Subcutaneous abdominal adipose tissue (tissue), 5 donors: ENCODE data around the gene UTP25.

Source experiments
- H3K27ac ChIP-seq: one replicate; pipeline ENCODE4 v1.7.0; 2013; ENCODE audit warnings: low read depth, mild to moderate bottlenecking, inconsistent platforms, low read length, moderate library complexity
- H3K27me3 ChIP-seq, 5 donors: one replicate each; pipeline ENCODE4 v1.7.0; 2013; ENCODE audit warnings: low read length in 5 of 5, inconsistent platforms in 1 of 5; ENCODE audit not compliant: control insufficient read depth in 5 of 5, insufficient read depth in 4 of 5
- H3K36me3 ChIP-seq, 5 donors: one replicate each; pipeline ENCODE4 v1.7.0; 2013; ENCODE audit warnings: low read length in 5 of 5; ENCODE audit not compliant: control insufficient read depth in 5 of 5, insufficient read depth in 5 of 5
- H3K4me1 ChIP-seq, 5 donors: one replicate each; pipeline ENCODE4 v1.7.0; 2013; ENCODE audit warnings: low read length in 5 of 5, mild to moderate bottlenecking in 3 of 5, moderate library complexity in 1 of 5; ENCODE audit not compliant: control insufficient read depth in 5 of 5, insufficient read depth in 5 of 5
- H3K4me3 ChIP-seq, 5 donors: one replicate each; pipeline ENCODE4 v1.7.0; 2013; ENCODE audit warnings: low read length in 5 of 5, low read depth in 1 of 5
- H3K9ac ChIP-seq, 5 donors: one replicate each; pipeline ENCODE4 v1.7.0; 2013; ENCODE audit warnings: low read length in 5 of 5, mild to moderate bottlenecking in 4 of 5, moderate library complexity in 3 of 5
- H3K9me3 ChIP-seq, 5 donors: one replicate each; pipeline ENCODE4 v1.7.0; 2013; ENCODE audit warnings: low read length in 5 of 5; ENCODE audit not compliant: control insufficient read depth in 5 of 5
- donor health status: healthy.
- donor health status: healthy.
- donor health status: healthy.
- donor health status: healthy.
- donor health status: healthy.

UTP25 gene

DNA sequence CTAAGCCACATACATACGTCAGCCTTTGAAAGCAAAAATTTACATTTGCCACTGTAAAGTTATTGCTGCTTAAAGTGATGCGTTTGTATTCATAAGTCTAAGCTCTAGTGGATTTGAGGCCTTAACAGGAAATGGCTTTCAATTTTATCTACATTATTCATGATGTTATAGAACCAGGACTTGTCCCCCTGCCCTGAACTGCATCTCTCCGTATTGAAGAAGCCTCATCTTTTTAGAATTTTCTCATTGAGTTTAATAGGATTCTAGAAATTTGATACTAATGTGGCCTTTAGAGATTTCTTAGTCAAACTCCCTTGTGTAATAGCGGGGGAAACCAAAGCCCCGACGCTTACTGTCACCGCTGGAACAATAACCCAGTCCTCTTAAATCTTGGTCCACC lies 9.9 kb downstream of the UTP25 start:
- Histone ChIP-seq H3K36me3 (peaks cover 76 to 97% (median 95%) of the 10 kb centered on the region in 5 donors), H3K9me3 (no peaks in the 10 kb centered on the region), H3K27ac (no peak overlapping the region), H3K27me3 (no peaks in the 10 kb centered on the region), H3K4me3 (no peak overlapping the region), H3K9ac (no peak overlapping the region), H3K4me1 (no peaks in the 10 kb centered on the region)

DNA sequence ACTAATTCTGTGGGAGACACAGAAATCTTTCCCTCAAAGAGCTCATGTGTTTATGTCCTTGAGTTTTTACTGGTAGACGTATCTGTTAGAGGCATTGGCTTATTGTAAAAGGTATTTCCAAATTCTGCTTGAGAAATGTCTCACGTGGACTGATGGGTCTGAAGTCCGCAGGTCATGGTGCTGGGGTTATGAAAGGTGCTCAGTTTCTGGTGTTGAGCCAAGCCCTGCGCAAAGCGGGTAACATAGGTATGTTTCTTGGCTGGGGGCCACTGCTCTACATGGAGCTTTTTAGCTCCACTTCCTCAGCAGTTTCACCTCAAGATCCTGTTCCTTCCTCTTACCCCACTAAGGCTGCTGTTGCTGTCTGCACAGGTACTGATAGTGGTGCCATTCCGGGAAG lies 10.8 kb downstream of the UTP25 start:
- H3K36me3 ChIP-seq = peaks cover 78 to 97% (median 95%) of the 10 kb centered on the region in 5 donors
- H3K27ac ChIP-seq = no peak overlapping the region
- H3K4me3 ChIP-seq = no peak overlapping the region

DNA sequence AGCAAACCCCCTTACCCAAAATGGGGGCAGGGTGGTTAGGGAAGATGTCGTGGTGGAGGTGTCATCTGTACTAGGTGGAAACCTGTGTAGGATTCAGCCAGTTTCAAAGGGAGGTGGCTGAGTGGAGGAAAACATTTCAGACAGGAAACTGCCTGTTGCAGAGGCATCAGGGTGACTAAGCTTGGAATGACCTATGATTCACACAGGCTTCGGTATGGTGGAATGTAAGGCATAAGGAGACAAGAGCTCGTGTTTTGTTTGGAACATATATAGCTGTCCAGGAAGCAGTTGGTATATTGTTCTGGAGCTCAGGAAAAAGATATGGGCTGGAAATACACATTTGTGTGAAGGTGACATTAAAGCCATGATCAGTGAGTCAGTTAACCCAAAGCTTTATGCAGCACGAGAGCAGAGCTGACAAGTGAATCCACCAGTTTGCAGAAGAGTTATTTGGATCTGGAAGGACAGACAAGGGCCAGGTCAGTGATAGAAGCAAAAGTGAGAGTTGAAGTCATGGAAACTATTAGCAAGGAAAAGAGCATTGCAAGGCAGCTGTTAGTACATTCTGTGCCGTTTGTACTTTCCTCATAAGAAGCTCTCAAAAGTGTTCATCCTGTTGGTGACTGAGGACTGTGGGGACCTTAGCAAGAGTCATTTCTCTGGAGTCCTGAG lies 12.2 kb downstream of the UTP25 start:
- no peaks in the 10 kb centered on the region for H3K9me3 ChIP-seq
- H3K4me3 ChIP-seq = no peak overlapping the region
- H3K4me1 ChIP-seq = no peaks in the 10 kb centered on the region
- H3K27me3 ChIP-seq = no peaks in the 10 kb centered on the region
- H3K27ac ChIP-seq = no peak overlapping the region
- H3K9ac ChIP-seq = no peak overlapping the region
- H3K36me3 ChIP-seq = peaks cover 69 to 93% (median 88%) of the 10 kb centered on the region in 5 donors

More for the DNA sequence above, 10.8 kb downstream of the UTP25 start:
- H3K4me1 ChIP-seq = no peaks in the 10 kb centered on the region
- no peak overlapping the region for H3K9ac ChIP-seq
- no peaks in the 10 kb centered on the region for H3K27me3 ChIP-seq
- H3K9me3 ChIP-seq = no peaks in the 10 kb centered on the region

DNA sequence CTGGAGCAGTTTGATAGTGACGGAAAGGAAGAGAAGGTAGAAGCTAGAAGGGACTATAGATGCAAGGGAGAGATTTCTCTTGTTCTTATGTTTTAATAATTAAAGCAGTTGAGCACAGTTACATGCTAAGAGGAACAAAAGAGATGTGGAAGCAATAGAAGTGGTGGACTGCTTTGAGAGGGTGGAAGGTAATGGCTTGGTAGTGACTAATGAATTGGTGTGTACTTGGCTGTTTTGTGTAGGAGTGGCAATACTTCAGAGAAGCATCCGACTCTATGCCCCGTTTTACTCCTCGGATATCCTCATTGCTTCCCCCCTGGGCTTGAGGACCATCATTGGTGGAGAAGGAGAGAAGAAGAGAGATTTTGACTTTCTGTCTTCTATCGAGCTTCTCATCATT lies 12.8 kb downstream of the UTP25 start:
- Histone ChIP-seq H3K27ac (no peak overlapping the region), H3K9ac (no peak overlapping the region), H3K4me3 (no peak overlapping the region), H3K9me3 (no peaks in the 10 kb centered on the region), H3K4me1 (no peaks in the 10 kb centered on the region), H3K27me3 (no peaks in the 10 kb centered on the region), H3K36me3 (peaks cover 67 to 93% (median 85%) of the 10 kb centered on the region in 5 donors)

- Histone ChIP-seq H3K36me3 (peaks cover 53 to 87% (median 70%) of the 10 kb centered on the region in 5 donors), H3K9ac (no peak overlapping the region), H3K9me3 (no peaks in the 10 kb centered on the region), H3K4me1 (no peaks in the 10 kb centered on the region), H3K4me3 (no peak overlapping the region), H3K27me3 (no peaks in the 10 kb centered on the region), H3K27ac (no peak overlapping the region)
These were observed 17.1 kb downstream of the UTP25 start for GRCh38 chr1:209844695-209845407.

DNA sequence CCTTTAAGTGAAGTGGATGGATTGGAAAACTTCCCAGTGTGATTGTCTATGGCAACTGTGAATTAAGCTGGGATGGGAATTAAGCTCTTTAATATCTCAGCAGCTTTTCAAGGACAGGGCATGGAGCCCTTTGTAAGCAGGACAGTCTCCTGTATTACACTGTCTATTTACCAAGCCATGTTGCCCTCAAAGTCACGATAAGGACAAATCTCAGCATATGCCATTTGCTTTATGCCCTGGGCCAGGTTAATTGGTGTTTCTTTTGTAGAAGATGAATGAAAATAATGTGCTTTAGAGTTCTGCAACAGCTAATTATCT lies 17.6 kb downstream of the UTP25 start:
- peaks cover 50 to 83% (median 68%) of the 10 kb centered on the region in 5 donors for H3K36me3 ChIP-seq
- no peak overlapping the region for H3K4me3 ChIP-seq
- H3K9ac ChIP-seq = no peak overlapping the region
- H3K9me3 ChIP-seq = no peaks in the 10 kb centered on the region
- H3K27ac ChIP-seq = no peak overlapping the region
- no peaks in the 10 kb centered on the region for H3K4me1 ChIP-seq
- no peaks in the 10 kb centered on the region for H3K27me3 ChIP-seq

DNA sequence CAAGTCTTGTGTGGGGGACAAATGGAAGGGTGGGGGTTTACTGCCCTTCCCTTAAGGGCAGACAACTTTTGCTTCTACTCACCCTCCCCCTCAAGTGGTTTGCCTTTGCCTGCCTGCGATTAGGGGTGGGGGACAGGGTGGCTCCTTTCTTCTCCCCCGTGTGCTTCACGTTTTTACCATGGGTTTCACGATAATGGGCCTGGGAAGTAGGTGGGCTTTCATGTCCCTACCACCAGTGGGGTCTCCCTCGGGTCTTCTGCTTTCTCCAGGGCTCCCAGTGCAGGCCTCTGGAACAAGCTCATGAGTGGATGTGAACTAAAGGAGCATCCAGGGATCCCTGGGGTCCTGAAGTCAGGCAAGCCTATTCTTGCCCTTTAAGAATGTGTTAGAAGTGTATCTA lies 21.6 kb downstream of the UTP25 start:
- Histone ChIP-seq H3K36me3 (peaks cover 42 to 79% (median 64%) of the 10 kb centered on the region in 5 donors), H3K4me1 (no peaks in the 10 kb centered on the region)

GRCh38 chr1:209850342-209850979 lies 22.7 kb downstream of the UTP25 start:
- Histone ChIP-seq H3K36me3 (peaks cover 39 to 78% (median 69%) of the 10 kb centered on the region in 5 donors), H3K4me1 (no peaks in the 10 kb centered on the region), H3K27ac (no peak overlapping the region), H3K9me3 (no peaks in the 10 kb centered on the region), H3K4me3 (no peak overlapping the region), H3K27me3 (no peaks in the 10 kb centered on the region), H3K9ac (no peak overlapping the region)

More for the DNA sequence above, 21.6 kb downstream of the UTP25 start:
- H3K9ac ChIP-seq = no peak overlapping the region
- no peaks in the 10 kb centered on the region for H3K9me3 ChIP-seq
- H3K27ac ChIP-seq = no peak overlapping the region
- no peaks in the 10 kb centered on the region for H3K27me3 ChIP-seq
- H3K4me3 ChIP-seq = no peak overlapping the region

DNA sequence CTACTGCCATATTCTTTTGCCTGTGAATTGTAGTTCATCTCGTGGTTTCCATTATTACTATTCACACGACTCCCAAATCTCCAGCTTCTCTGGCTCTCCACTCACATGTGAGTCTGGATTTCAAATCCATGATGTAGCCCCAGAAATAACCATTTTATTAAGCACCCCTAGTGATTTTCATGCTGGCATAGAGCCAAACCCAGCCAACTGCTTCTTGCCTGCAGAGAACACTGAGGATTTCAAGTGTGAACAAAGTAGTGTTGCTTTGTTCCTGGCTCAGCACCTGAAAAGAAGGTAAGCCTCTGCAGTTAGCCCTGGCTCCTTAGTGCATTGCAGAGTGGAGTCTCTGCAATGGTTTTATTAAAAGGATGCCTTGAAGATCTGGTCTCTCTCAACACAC lies 25.9 kb downstream of the UTP25 start:
- Histone ChIP-seq H3K36me3 (peaks cover 26 to 58% (median 53%) of the 10 kb centered on the region in 5 donors), H3K4me3 (no peak overlapping the region), H3K27ac (no peak overlapping the region), H3K9me3 (no peaks in the 10 kb centered on the region), H3K4me1 (no peaks in the 10 kb centered on the region), H3K27me3 (no peaks in the 10 kb centered on the region), H3K9ac (no peak overlapping the region)

GRCh38 chr1:209854196-209854595 lies 26.4 kb downstream of the UTP25 start:
- H3K4me1 ChIP-seq = no peaks in the 10 kb centered on the region
- no peak overlapping the region for H3K9ac ChIP-seq

More at GRCh38 chr1:209854196-209854595, 26.4 kb downstream of the UTP25 start:
- H3K27me3 ChIP-seq = no peaks in the 10 kb centered on the region
- no peak overlapping the region for H3K27ac ChIP-seq
- H3K36me3 ChIP-seq = peaks cover 26 to 52% (median 48%) of the 10 kb centered on the region in 5 donors
- H3K4me3 ChIP-seq = no peak overlapping the region
- no peaks in the 10 kb centered on the region for H3K9me3 ChIP-seq
